Mesenchymal stem cell (in vitro differentiated cells and primary cell): ENCODE data around the gene TMEM134.

Experiments
- DNase-seq: peaks from one replicate; pipeline ENCODE4 v3.0.0-alpha.2; 2013
- H2AFZ ChIP-seq: one replicate; pipeline ENCODE4 v1.6.1; 2013; ENCODE audit warnings: low read depth, mild to moderate bottlenecking, control low read depth, inconsistent platforms, low read length, moderate library complexity
- H2AK5ac ChIP-seq: 2 replicates; pipeline ENCODE4 v1.6.1; 2013; ENCODE audit warnings: low read length, moderate library complexity, mild to moderate bottlenecking, inconsistent platforms; ENCODE audit not compliant: severe bottlenecking
- H2BK120ac ChIP-seq: one replicate; pipeline ENCODE4 v1.6.1; 2013; ENCODE audit warnings: low read depth, mild to moderate bottlenecking, inconsistent platforms, low read length, moderate library complexity
- H2BK12ac ChIP-seq, 2 experiments: one replicate each; pipeline ENCODE4 v1.6.1; 2013; ENCODE audit warnings: inconsistent platforms in 2 of 2, low read length in 2 of 2, mild to moderate bottlenecking in 2 of 2, moderate library complexity in 2 of 2, control low read depth in 1 of 2
- H2BK15ac ChIP-seq: one replicate; pipeline ENCODE4 v1.6.1; 2013; ENCODE audit warnings: mild to moderate bottlenecking, low read depth, inconsistent platforms; ENCODE audit not compliant: poor library complexity, severe bottlenecking
- H2BK5ac ChIP-seq: 2 replicates; pipeline ENCODE4 v1.6.1; 2013; ENCODE audit warnings: low read depth, mild to moderate bottlenecking, low read length, control low read depth, inconsistent platforms; ENCODE audit not compliant: poor library complexity, severe bottlenecking
- H3K14ac ChIP-seq, 2 experiments: one replicate each; pipeline ENCODE4 v1.6.1; 2013; ENCODE audit warnings: inconsistent platforms in 2 of 2, low read length in 2 of 2, control low read depth in 1 of 2, mild to moderate bottlenecking in 1 of 2, moderate library complexity in 1 of 2
- H3K18ac ChIP-seq, 2 experiments: one replicate each; pipeline ENCODE4 v1.6.1; 2013; ENCODE audit warnings: inconsistent platforms in 2 of 2, low read length in 2 of 2, control low read depth in 1 of 2, low read depth in 1 of 2, mild to moderate bottlenecking in 1 of 2
- H3K23ac ChIP-seq, 2 experiments: one replicate each; pipeline ENCODE4 v1.6.1; 2013; ENCODE audit warnings: inconsistent platforms in 2 of 2, low read length in 2 of 2, mild to moderate bottlenecking in 2 of 2, moderate library complexity in 2 of 2, control low read depth in 1 of 2
- H3K27ac ChIP-seq: 2 replicates; pipeline ENCODE4 v1.5.1; 2013; ENCODE audit warnings: mild to moderate bottlenecking, moderate library complexity, low read length, control low read depth, inconsistent platforms; ENCODE audit not compliant: poor library complexity, severe bottlenecking
- H3K27me3 ChIP-seq, 2 experiments: 2 replicates each; pipeline versions ENCODE4 v1.6.1 to v1.7.0; 2013; ENCODE audit warnings: low read length in 2 of 2, mild to moderate bottlenecking in 2 of 2, moderate library complexity in 2 of 2, control low read depth in 1 of 2, inconsistent platforms in 1 of 2; ENCODE audit not compliant: control insufficient read depth in 1 of 2, insufficient read depth in 1 of 2
- H3K36me3 ChIP-seq, 2 experiments: 2 replicates each; pipeline versions ENCODE4 v1.6.1 to v1.7.0; 2013; ENCODE audit warnings: low read length in 2 of 2, control low read depth in 1 of 2, inconsistent platforms in 1 of 2, low read depth in 1 of 2, mild to moderate bottlenecking in 1 of 2; ENCODE audit not compliant: insufficient read depth in 2 of 2, control insufficient read depth in 1 of 2
- H3K4ac ChIP-seq, 2 experiments: one replicate each; pipeline ENCODE4 v1.6.1; 2013; ENCODE audit warnings: inconsistent platforms in 2 of 2, low read length in 2 of 2, mild to moderate bottlenecking in 2 of 2, moderate library complexity in 2 of 2, control low read depth in 1 of 2, low read depth in 1 of 2
- H3K4me1 ChIP-seq: 2 replicates; pipeline ENCODE4 v1.6.1; 2013; ENCODE audit warnings: low read depth, low read length, control low read depth; ENCODE audit not compliant: control insufficient read depth, insufficient read depth
- H3K4me2 ChIP-seq: 2 replicates; pipeline ENCODE4 v1.6.1; 2013; ENCODE audit warnings: low read length, mild to moderate bottlenecking, inconsistent platforms; ENCODE audit not compliant: poor library complexity, severe bottlenecking
- H3K4me3 ChIP-seq, 2 experiments: 2 replicates each; pipeline versions ENCODE4 v1.5.1 to v1.7.0; 2013; ENCODE audit warnings: low read length in 2 of 2, mild to moderate bottlenecking in 2 of 2, control low read depth in 1 of 2, low read depth in 1 of 2; ENCODE audit not compliant: insufficient read depth in 1 of 2
- H3K79me1 ChIP-seq: replicated peaks from 2 replicates; pipeline ENCODE4 v1.6.1; 2013; ENCODE audit warnings: mild to moderate bottlenecking, control low read depth, low read length, inconsistent platforms; ENCODE audit not compliant: poor library complexity, severe bottlenecking
- H3K9ac ChIP-seq: 2 replicates; pipeline ENCODE4 v1.7.0; 2013; ENCODE audit warnings: mild to moderate bottlenecking, low read length, moderate library complexity
- H3K9me3 ChIP-seq: 2 replicates; pipeline ENCODE4 v1.7.0; 2013; ENCODE audit warnings: mild to moderate bottlenecking, low read length; ENCODE audit not compliant: control insufficient read depth
- H4K8ac ChIP-seq: one replicate; pipeline ENCODE4 v1.6.1; 2013; ENCODE audit warnings: inconsistent platforms, mild to moderate bottlenecking, low read length, moderate library complexity
- H4K91ac ChIP-seq: one replicate; pipeline ENCODE4 v1.6.1; 2013; ENCODE audit warnings: mild to moderate bottlenecking, low read length, inconsistent platforms
- WGBS: methylation state at CpG from one replicate; pipeline ENCODE4 v1.1.7; 2013; ENCODE audit warnings: mixed read lengths; 5-methylcytosine and 5-hydroxymethylcytosine counted together

Gene TMEM134

DNA sequence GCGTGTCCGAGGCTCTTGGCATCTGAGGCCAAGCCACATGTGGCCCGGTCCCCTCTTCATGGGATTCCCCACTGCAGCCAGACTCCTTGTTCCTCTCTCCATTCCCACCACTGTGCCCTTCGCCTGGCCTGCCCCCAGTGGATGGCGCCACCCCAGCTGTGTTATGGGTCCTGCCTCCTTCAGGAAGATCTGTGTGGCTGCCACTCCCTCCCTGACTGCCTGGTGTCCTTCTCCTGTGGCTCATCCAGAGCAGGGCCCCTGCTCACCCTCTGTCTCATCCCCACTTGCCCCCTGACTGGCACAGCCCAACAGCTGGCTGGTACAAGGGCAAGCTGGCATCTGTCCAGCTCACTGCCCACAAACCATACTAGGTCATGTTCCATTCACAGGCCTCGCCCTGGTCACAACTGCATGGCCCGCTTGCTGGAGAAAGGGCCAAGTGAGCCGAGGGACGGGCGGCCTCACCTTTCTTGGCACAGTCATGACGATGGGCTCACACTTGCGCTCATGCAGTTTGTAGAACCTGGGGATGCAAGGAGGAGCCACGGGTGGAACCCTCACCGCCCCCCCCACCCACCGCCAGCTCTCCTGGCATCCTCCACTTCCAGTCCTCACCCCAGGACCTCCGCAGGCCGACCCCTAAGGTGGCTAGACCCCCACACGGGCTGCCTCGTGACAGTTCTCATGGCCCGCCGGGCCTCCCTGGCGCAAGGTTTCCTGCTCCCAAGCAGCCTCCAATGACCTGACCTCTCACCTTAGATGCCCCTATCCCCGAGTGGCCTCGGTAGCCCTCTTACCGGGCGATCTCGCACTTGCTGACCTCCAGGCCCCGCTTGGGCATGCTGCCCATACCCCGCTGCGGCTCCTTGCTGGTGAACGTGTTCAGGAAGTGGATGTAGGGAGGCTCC is 29.5 kb downstream of the TMEM134 start:
- Histone ChIP-seq H3K79me1 (peaks cover 13% of the 10 kb centered on the region), H2AK5ac (peak overlapping the region; percentile 89), H2BK120ac (no peak overlapping the region), H3K18ac (no peak overlapping the region), H3K23ac (no peak overlapping the region), H2BK5ac (no peak overlapping the region), H3K4me2 (no peak overlapping the region), H4K8ac (no peak overlapping the region), H3K27me3 (no peaks in the 10 kb centered on the region), H3K9ac (no peak overlapping the region), H3K9me3 (no peaks in the 10 kb centered on the region), H2AFZ (no peak overlapping the region), H4K91ac (no peak overlapping the region), H3K36me3 (peaks cover 53 to 75% of the 10 kb centered on the region in 2 experiments), H3K4me3 (no peak overlapping the region), H3K4me1 (peaks cover 78% of the 10 kb centered on the region), H3K14ac (no peak overlapping the region), H3K4ac (no peak overlapping the region), H3K27ac (peak overlapping the region; percentile 81), H2BK15ac (no peak overlapping the region), H2BK12ac (no peak overlapping the region)
- DNase-seq, result peak; percentile 34
- 92% methylated on average over 31 of the region's 31 CpGs for WGBS

DNA sequence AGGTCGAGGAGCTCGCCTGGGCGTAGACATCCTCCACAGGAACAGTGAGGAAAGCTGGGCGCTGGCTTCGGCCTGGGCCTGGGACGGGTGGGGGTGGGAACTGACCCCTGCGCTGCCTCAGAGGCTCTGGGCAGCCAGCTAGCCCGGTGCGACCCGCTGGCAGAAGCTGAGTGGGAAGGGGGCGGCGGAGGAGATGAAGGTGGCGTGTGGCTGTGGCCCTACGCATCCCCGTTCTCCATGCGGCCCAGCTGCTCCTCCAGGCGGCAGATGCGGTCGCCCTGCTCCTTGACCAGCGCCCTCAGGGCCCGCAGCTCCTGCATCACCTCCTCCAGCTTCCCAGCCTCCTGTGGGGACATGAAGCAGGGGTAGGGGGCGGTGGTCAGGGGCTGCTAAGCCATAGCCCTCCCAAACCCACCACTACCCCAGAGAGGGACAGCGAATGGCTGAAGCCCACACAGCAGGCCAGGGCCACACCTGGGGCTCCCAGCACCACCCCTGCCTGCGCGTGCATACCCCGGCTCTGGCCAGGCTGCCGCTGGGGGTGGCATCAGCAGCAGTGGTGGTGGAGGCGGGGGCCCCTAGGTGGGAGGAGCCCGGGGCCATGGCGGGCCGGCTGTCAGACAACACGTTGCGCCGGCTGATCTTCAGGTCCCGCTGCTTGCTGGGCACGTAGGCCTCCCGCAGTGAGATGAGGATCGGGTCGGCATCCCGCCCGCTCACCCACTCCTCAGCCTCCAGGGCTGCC is 30.7 kb downstream of the TMEM134 start:
- peaks cover 66 to 87% of the 10 kb centered on the region in 2 experiments for H3K36me3 ChIP-seq
- DNase-seq, result no peak
- no peak overlapping the region for H3K18ac ChIP-seq
- no peak overlapping the region for H2BK12ac ChIP-seq
- H3K9me3 ChIP-seq, result no peaks in the 10 kb centered on the region
- H3K27me3 ChIP-seq, result no peaks in the 10 kb centered on the region
- H3K4me2 ChIP-seq, result no peak overlapping the region
- H3K79me1 ChIP-seq, result peaks cover 23% of the 10 kb centered on the region
- peak overlapping the region; percentile 97 for H2AK5ac ChIP-seq
- peak overlapping the region; percentile 26 for H2BK15ac ChIP-seq
- no peak overlapping the region for H3K9ac ChIP-seq
- H2BK5ac ChIP-seq, result no peak overlapping the region
- no peak overlapping the region for H3K4ac ChIP-seq
- H2BK120ac ChIP-seq, result no peak overlapping the region
- no peak overlapping the region for H3K23ac ChIP-seq
- no peak overlapping the region for H4K91ac ChIP-seq
- H3K4me3 ChIP-seq, result no peak overlapping the region
- H3K4me1 ChIP-seq, result peaks cover 78% of the 10 kb centered on the region
- peak overlapping the region; percentile 93 for H3K27ac ChIP-seq
- H2AFZ ChIP-seq, result no peak overlapping the region
- no peak overlapping the region for H3K14ac ChIP-seq
- H4K8ac ChIP-seq, result no peak overlapping the region
- WGBS, result 96% methylated on average over 30 of the region's 41 CpGs

DNA sequence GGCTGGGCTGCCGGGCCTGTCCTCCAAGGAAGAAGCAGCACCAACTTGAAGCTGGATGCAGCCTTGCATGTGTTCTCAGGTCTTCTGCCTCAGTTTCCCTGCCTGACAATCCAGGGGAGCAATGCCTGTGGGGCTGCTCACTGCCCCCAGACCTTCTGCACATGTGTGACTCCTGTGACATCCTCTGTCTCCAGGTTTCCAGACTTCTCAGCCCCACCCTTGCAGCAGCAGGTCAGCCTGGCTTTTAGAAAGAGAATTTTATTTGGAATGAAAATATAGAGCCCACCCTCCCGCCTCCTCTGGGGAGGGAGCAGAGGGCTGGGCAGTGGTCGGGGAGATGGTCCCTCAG is 31.3 kb downstream of the TMEM134 start:
- no peak overlapping the region for H3K4me3 ChIP-seq
- no peak for DNase-seq
- no peak overlapping the region for H2BK120ac ChIP-seq
- H3K4ac ChIP-seq, result no peak overlapping the region
- no peaks in the 10 kb centered on the region for H3K27me3 ChIP-seq
- H3K4me2 ChIP-seq, result peak overlapping the region; percentile 47
- H2BK15ac ChIP-seq, result no peak overlapping the region
- no peak overlapping the region for H3K9ac ChIP-seq
- H2AFZ ChIP-seq, result no peak overlapping the region
- no peak overlapping the region for H3K23ac ChIP-seq
- peaks cover 25% of the 10 kb centered on the region for H3K79me1 ChIP-seq
- H4K8ac ChIP-seq, result peak overlapping the region; percentile 19
- no peaks in the 10 kb centered on the region for H3K9me3 ChIP-seq
- H3K36me3 ChIP-seq, result peaks cover 71 to 93% of the 10 kb centered on the region in 2 experiments
- peak overlapping the region; percentile 93 for H3K27ac ChIP-seq
- H3K4me1 ChIP-seq, result peaks cover 78% of the 10 kb centered on the region
- H2BK5ac ChIP-seq, result peak overlapping the region; percentile 90
- H3K18ac ChIP-seq, result no peak overlapping the region
- no peak overlapping the region for H3K14ac ChIP-seq
- no peak overlapping the region for H4K91ac ChIP-seq
- H2BK12ac ChIP-seq, result peak overlapping the region in 1 of 2 experiments; percentile 42
- WGBS, result 82% methylated on average over 3 of the region's 3 CpGs
- H2AK5ac ChIP-seq, result peak overlapping the region; percentile 97
